HG03025 (cell line): ENCODE measurements around the gene PRSS38.

ENCODE experiments used
- ATAC-seq: cut with Tn5 transposase; IDR thresholded peaks from one replicate; pipeline ENCODE4 v1.9.1; 2021; ENCODE audit warnings: mild to moderate bottlenecking, moderate library complexity; ENCODE audit not compliant: unreplicated experiment, low FRiP score

PRSS38 gene

DNA sequence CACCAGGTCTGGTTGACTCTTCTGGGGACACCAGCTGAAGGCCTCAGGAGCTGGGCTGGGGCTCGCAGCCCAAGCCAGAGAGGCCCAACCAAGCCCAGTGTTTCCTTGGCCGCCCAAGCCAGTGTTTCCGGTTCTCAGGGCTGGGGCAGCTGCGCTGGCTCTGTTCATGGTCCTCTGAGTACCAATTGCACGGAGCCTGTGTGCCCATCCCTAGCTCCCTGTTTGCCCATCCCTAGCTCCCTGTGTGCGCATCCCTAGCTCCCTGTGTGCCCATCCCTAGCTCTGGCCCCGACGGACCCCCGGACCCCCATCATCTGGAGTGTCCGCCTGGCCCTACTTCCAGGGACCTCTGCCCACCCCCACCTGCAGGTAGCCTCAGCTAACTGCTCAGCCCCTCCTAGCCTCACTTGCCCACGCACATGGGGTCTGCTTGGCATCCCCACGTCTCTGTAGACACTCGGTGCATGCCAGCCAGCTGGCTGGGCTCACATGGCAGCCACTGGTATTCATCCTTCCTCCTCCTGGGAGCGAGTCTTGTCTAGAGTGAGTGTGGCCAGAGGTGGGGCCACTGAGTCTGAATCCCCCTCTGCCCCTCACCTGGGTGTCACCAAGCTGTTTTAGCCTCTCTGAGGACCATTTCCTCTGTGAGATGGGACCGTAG, 68.3 kb downstream of the PRSS38 start:
- ATAC-seq: no peak

DNA sequence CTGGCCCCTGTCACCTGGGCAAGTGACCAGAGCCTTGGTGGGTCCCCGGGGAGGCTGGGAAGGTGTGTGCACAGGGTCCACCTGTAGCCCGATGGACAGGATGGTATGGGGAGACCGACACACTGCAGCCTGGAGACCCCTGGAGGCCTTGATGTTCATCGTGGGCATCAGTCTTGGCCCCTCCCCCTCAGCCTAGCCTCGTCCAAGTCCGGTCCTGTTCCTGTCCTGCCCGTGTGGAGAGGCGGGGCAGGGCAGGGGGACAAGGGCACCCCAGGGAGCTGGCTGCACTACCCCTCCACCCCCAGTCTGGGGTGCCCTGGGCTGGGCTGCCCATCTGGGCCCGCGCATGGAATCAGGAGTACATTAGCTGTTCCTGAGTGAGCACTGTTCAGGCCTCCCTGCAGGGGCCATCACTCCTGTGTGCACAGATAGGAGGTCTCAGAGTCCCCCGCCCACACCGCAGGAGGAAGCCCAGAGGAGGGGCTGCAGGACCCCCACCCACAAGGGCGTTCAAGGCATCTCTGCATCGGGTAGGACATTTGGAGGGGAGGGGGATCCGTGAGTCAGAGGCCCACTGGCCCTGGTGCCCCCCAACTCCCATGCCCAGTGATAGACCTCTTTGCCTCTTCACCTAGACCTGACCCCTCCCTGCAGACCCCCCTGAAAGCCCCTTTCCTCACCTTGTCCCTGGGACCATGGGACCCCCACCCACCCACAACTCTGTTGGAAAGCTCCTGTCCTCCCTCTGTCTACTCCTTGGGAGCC, 69.1 kb downstream of the PRSS38 start:
- ATAC-seq: no peak

DNA sequence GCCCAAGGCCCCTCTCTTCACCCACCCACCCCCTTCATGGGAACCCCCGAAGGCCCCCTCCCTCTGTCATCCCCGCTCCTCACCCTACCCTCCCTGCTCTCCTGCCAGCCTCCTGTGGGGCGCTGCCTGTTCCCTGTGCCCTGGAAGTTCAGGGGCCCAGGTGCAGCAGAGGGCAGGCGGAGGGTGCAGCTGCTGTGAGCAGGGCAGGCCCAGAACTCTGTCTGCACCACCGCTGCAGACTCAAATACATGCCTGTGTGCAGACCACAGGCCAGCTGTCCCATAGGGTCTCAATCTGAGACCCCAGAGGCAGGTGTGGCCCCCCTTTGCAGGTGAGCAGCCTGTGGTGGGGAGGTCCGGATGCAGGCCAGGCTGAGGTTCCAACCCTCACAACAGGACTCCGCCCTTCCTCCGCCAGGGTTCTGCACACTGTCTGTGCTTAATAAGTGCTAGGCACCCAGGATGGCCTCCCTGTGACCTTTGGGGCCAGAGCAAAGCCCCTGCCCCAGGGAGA, 69.7 kb downstream of the PRSS38 start:
- no peak for ATAC-seq

DNA sequence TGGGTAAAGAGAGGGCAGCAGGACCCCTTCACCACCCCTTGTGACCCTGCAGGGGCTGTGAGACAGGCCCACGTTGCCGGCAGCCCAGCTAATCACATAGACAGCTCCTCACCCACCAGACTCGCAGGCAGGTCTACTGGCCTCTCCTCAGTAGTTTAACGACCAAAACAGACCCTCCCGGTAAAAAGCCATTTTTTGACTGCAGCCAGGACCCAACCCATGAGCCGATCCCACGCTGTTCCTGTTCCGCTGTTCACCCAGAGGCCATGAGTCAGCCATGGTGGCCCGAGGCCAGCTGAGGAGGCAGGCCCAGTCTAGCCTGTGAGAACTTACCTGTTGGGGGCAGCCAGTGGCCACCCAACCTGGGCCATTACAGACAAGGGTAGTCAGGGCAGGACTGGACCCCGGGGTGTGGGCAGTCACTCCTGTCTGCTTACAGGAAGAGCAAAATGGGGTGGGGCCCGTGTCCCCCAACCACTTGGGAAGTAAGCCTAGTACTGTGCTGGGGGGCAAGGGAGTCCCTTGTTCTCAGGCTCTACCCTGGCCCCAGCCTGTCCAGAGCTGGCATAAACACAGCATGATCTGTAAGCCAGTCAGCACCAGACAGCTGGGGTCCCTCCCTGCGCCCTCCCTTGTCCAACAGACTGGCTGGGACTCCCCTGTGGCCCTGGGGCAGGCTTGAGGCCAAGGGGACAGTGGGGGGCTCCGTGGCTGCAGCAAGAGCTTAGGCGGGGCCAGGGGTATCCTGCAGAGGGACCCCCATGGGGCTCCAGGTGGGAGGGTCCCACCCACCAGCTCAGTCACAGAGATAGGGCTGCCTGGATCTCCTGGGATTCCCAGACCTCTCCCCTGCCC, 70.4 kb downstream of the PRSS38 start:
- ATAC-seq: no peak

DNA sequence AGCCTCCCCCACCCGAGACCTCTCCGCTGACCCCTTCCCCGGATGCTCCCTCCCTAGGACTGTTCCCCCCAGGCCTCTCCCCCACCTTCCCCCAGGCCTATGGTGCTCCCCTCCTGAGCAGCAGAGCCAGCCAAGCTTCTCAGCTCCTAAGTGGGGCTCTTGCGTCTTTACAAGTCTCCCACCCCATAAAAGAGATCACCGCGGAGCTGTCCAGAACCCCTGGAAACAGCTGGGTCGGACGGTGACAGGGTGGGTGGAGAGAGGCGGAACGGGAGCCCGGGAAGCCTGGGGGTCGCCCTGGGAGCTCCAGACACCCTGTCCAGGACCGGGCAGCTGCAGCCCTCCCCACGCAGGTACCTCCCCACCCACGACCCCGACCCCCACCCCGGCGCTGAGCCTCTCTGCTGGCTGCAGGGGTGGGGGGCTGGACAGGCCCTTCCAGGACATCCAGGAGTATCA, 71.1 kb downstream of the PRSS38 start:
- no peak for ATAC-seq

DNA sequence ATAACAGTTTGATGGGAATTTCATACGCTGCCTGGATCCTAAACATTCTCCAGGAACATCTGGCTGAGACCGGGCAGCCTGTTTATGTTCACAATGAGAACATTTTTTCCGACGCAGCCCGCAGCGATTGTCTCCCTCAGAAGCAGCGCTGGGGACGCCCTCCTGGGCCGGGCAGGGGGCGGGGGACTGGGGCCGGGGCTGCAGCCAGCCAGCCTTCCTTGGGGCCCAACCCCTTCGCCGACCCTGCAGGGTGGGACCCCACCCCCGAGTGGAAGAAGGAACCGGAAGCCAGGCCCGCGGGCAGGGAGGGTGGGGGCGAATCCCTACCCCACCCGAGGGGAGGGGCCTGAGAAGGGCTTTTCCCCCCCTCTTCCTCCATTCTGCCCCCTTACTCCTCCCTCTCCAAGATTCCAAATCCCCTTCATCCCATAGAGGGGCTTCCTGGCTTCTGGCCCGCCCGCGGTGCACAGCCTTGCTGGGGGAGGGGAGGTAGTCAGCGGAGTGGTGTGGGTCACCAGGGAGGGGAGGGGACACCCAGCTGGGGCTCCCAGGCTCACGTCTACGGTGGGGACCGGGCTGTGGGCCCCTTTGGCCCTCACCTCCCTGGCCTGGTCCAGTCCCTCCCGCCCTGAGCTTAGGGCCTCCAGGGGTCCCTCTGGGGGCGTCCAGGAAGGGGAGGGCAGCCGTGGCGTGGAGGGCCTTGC, 71.7 kb downstream of the PRSS38 start:
- no peak for ATAC-seq

DNA sequence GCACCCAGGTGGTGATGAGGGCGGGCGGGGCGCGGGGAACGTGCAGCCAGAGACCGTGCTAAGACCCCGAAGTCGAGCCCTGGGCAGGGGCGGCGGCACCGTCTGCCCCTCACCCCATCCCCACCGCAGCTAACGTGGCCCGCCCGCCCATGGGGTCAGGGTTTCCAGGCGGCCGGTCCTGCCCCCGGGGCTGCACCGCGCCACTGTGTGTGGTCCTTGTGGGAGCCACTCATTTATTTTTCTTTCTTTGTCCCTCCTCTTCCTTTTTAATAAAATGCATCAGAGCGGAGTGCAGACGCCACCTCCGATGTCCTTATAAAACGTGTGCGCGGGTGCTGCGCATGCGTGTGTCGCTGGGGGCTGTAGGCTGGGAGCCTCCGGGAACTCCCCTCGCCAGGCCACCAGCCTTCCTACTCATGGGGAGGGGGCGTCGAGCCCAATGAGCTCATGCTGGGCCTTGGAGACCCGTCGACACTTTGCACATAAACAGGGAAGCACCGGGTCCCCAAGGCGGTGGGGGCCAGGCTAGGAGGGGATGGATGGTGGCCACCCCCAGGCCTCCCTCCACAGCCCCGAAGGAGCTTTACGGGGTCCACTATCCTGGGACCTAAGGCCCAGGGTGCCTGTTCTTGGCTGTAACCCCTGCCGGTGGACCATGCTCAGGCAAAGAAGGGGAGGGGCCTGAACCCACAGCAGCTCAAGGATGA, 72.4 kb downstream of the PRSS38 start:
- no peak for ATAC-seq

DNA sequence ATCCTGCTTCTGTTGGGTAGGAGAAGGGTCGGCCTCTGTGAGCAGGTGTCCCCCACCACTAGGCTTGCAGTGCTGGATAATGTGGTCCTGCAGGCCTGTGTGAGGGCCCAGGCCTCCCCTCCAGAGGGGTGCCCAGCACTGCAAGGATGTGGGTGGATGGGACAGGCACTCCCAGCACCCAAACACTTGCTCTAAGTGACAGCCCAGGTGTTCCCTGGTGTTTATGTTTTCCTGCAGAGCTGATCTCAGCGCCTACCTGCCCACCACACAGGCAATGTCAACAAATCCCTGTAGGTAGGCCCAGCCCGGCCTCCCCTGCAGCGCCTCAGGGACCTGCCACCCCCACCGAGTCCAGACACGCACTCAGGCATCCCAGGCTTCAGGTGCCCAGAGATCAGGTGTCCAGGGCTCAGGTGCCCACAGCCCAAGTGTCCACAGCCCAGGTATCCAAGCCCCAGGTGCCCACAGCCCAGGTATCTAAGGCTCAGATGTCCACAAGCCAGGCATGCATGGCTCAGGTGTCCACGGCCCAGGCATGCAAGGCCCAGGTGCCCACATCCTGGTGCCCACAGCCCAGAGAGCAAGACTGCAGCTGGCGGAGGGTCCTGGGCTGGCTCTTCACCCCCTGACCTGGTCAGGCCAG, 73.0 kb downstream of the PRSS38 start:
- ATAC-seq: no peak

DNA sequence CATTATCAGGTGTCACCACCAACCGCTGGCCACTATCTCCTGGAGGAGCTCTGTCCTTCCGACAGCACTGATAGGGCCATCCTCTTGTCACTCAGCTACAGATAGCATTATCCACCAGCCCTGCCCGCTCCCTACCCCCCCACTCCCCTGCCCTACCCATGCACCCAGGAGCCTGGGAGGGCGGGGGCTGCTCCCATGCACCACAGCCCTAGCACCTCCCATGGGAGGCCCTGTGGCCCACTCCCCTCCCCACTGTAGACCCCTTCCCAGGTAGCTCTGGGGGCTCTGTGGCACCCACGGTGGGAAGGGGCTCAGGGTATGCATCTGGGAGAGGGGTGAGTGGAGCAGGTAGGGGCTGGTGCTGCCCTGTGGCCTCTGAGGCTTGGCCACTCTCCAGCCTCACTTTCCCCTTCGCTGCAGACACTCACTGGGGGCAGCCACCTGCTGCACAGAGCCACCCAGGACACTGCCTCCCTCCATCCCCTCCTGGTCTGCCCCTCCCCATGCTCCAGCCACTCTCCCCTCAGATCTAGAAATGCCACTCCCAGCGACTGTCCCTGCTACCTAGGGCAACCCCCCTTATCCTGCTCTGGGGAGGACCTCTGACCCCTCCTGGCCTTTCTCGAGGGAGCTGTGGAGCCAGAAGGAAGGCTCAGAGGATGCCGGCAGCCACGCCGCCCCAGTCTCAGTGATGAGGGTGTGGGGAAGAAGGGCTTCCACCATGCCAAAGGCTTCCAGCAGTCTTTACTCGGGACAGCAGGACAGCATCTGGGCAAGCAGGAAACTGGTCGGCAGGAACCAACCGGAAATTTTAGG, 73.8 kb downstream of the PRSS38 start:
- no peak for ATAC-seq

DNA sequence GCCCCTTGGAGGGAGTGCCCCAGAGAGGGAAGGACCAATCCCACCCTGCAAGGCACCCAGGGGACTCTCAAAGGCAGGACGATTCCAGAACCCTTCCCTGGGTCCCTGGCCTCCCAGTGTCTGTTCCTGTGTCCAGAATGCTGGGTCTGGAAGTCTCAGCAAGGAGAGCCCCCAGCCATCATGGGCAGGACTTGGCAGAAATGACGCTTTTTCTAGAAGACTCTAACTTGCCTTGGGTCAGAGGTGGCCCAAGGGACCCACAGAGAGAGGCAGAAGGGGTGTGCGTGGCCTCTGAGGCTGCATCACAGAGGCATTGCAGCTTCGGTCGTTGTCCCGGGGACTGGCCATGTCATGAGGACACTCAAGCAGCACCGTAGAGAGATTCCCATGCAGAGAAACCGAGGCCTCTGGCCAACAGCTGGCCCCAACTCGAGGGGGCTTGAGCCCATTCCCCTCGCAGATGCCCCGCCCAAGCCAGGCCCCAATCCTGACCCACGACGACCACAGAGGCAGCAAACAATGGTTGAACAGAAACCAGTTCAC, 74.5 kb downstream of the PRSS38 start:
- no peak for ATAC-seq

DNA sequence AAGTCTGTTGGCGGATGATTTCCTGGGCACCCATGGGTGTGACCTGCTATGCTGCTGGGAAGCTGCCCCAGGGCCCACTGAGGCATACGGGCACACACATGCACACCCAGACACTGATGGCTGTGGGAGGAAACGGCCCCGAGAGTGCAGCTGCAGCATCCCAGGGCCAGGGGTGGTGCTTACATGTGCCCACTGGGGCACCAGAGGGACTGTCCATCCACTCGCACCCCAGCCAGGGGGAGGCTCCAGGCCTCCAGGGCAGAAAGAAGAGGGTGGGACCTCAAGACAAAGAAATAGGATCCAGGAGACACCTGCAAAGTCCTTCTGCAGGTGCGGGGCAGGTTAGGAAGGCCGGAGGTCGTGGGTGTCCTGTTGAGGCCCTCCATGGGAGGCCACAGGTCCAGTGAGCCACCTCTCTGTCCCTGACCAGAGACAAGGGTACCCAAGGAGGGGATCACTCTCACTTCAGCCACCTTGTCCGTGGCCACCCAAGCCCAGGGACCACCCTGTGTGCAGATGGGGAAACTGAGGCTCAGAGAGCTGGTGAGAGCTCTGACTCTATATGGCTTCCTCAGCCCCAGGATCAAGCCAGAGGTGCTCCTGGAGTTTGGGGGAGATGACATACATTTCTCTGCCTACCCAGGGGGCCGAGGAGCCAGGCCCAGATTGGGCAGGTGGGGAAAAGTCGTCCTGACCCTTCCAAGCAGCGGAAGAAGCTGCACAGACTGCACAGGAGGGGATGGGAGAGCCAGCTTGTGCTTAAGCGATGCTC, 75.2 kb downstream of the PRSS38 start:
- ATAC-seq: no peak

DNA sequence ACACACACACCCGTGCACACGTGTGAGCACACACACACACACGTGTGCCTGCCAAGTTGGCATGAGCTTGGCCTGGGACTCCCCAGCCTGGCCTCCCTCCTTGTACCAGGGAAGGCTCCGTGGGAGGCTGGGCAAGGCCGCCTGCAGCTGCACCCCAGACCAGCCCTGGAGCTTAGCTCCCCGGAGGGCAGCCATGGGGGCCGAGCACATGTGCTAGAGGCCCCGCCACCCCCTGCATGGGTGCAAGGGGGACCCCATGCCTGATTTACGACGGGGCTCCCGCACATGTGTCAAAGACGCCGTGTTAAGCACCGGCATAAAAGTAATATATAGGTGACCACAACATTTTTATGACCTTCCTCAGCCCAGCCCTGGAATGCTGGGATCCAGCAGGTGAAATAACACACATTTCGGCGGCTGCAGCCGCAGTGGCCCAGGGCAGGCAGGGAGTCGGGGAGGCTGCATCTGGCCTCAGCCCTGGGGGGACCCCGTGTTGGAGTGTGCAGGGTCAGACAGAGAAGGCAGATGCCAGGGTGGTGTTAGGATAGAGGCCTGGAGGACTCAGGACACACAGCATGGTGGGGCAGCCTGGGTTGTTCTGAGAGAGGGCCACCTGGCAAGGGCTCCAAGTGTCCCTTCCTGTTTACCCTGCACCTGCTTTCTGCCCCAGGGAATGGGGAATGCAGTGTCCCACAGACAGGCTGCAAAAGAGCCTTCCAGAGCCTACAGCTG, 75.9 kb downstream of the PRSS38 start:
- no peak for ATAC-seq

DNA sequence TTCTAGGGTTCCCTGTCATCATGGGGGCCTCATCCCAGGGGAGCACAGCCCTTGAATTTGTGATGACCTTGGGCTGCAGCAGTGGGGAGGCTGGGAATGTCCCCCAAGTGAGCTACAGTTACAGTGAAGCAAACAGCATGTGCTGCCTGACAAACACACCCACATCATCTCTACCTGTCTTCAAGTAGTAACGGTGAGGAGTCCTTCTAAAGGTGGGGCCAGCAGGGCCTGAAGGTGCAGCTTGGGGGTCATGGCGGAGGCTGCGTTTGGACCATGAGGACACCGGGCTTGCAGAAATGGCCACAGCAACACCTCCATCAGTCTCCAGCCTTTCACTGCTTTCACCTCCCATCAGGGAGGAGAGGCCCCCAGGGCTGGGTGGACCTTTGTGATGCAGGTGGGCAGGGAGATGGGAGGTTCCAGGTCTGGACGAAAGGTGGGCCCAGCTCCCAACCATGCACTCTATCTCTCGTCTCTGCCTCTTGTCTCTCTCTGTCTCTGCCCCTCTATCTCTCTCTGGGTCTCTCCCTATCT, 76.5 kb downstream of the PRSS38 start:
- no peak for ATAC-seq

DNA sequence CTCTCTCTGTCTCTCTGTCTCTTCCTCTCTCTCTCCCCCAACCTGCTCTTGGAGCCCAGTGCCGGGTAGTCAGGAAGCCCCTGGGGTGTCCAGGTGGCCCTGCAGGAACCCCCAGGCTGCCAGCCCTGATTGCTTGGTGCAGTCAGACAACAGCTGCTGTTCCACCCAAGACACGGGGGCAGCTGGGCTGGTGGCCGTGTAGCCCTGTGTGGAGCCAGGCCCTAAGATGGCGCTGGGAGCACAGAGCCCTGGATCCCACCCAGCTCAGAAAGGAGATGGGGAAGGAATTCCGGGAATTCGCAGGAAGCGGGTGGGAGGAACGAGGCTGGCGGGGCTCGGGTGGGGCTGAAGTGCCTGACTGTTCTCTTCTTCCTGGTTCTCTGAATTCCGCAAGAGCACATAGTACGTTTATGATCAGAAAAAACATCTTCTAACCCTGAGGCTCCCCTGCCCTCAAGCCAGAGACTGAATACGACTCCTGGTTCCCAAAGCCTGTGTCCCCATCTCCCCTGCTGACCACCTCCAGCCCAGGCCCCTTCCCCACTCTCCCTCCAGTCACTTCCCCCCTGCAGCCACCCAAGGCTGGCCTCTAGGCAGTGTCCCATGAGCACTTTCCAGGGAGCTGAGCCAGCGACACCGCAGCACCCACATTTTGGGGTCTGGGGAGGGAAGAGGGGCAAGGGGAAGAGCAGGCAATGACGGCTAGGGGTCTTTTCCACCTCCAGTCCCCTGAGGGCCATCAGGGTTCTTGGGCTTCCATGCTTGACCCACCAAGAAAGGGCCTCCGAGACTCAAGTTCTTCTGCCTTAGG, 77.2 kb downstream of the PRSS38 start:
- ATAC-seq: no peak

DNA sequence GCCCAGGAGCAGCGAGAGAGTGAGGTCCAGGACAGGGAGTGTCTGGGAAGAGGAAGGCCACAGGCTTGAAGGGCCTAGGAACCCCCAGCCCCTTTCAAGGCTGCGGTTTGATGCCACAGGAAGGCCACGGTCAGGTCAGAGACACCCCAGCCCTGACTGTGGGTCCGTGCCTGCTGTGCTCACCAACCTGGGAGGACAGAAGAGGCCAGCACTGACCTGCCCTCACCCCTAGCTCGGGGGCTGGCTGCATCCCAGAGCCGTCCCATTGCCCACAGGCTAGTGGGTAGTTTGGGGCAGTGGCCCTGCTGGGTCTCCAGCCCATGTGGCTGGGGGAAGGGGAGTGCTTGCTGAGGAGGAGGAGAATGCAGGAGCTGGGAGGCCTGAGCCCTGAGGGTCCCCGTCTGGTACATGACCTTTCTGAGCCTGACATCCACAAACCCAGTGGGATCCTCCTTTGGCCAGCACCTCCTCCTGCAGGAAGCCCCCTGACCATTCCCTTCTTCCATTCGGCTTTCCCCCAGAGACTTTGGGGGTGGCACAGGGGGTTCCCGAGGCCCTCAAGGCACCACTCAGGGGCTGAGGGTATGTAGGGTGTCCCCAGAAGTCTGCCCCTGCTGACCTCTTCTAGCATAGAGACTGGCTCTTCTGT, 77.9 kb downstream of the PRSS38 start:
- no peak for ATAC-seq
